HEK293T (cell line): Measurements from ENCODE around the gene MCM9.

Experiments used
- CTCF ChIA-PET: fragments of 350-600 bp; formaldehyde crosslinking; extraction: SDS; loops from one replicate; lab custom pipeline; 2021; ENCODE audit warnings: antibody characterized with exemption, inconsistent platforms; lab: Yijun Ruan, JAX
- POLR2A ChIA-PET: fragments of 350-600 bp; formaldehyde crosslinking; extraction: SDS; loops from one replicate; lab custom pipeline; 2020; ENCODE audit warnings: antibody characterized with exemption, inconsistent platforms; lab: Yijun Ruan, JAX
- DNase-seq: peaks from one replicate; pipeline ENCODE4 v3.0.0; 2012; ENCODE audit warnings: mixed read lengths; ENCODE audit errors: extremely low spot score
- ARNT ChIP-seq: fragments of 450-650 bp; IDR thresholded peaks from 2 replicates; pipeline ENCODE4 v1.6.1; 2017; ENCODE audit warnings: mild to moderate bottlenecking
- BHLHE40 ChIP-seq: fragments of 450-650 bp; IDR thresholded peaks from 2 replicates; pipeline ENCODE4 v1.6.1; 2016; ENCODE audit warnings: mild to moderate bottlenecking, moderate library complexity, borderline replicate concordance
- CTBP1 ChIP-seq: fragments of 450-650 bp; IDR thresholded peaks from 2 replicates; pipeline ENCODE4 v1.6.1; 2016; ENCODE audit warnings: borderline replicate concordance
- ELF4 ChIP-seq: fragments of 450-650 bp; IDR thresholded peaks from 2 replicates; pipeline ENCODE4 v1.6.1; 2017; ENCODE audit warnings: antibody characterized with exemption
- FOXA1 ChIP-seq: fragments of 450-650 bp; IDR thresholded peaks from 2 replicates; pipeline ENCODE4 v1.6.1; 2016; ENCODE audit warnings: mild to moderate bottlenecking
- FOXK2 ChIP-seq: fragments of 450-650 bp; IDR thresholded peaks from 2 replicates; pipeline ENCODE4 v1.6.1; 2016; ENCODE audit warnings: mild to moderate bottlenecking
- FOXM1 ChIP-seq: fragments of 450-650 bp; IDR thresholded peaks from 2 replicates; pipeline ENCODE4 v1.6.1; 2017; ENCODE audit warnings: mild to moderate bottlenecking, borderline replicate concordance
- HDGF ChIP-seq: fragments of 450-650 bp; IDR thresholded peaks from 2 replicates; pipeline ENCODE4 v1.6.1; 2017; ENCODE audit warnings: antibody characterized with exemption, borderline replicate concordance
- L3MBTL2 ChIP-seq: fragments of 450-650 bp; conservative IDR thresholded peaks from 2 replicates; pipeline ENCODE4 v1.6.1; 2016; ENCODE audit warnings: mild to moderate bottlenecking
- LEF1 ChIP-seq: fragments of 450-650 bp; IDR thresholded peaks from 2 replicates; pipeline ENCODE4 v1.6.1; 2017; ENCODE audit warnings: mild to moderate bottlenecking, borderline replicate concordance
- NFRKB ChIP-seq: fragments of 450-650 bp; IDR thresholded peaks from 2 replicates; pipeline ENCODE4 v1.6.1; 2016; ENCODE audit warnings: mild to moderate bottlenecking, moderate library complexity
- PKNOX1 ChIP-seq: fragments of 450-650 bp; IDR thresholded peaks from 2 replicates; pipeline ENCODE4 v1.6.1; 2016
- SP1 ChIP-seq: fragments of 450-650 bp; IDR thresholded peaks from 2 replicates; pipeline ENCODE4 v1.6.1; 2017
- SUZ12 ChIP-seq: fragments of 450-650 bp; IDR thresholded peaks from 2 replicates; pipeline ENCODE4 v1.6.1; 2016; ENCODE audit warnings: mild to moderate bottlenecking
- TARDBP ChIP-seq: fragments of 450-650 bp; IDR thresholded peaks from 2 replicates; pipeline ENCODE4 v1.6.1; 2016
- ZNF384 ChIP-seq: fragments of 450-650 bp; IDR thresholded peaks from 2 replicates; pipeline ENCODE4 v1.6.1; 2016

MCM9 gene

DNA sequence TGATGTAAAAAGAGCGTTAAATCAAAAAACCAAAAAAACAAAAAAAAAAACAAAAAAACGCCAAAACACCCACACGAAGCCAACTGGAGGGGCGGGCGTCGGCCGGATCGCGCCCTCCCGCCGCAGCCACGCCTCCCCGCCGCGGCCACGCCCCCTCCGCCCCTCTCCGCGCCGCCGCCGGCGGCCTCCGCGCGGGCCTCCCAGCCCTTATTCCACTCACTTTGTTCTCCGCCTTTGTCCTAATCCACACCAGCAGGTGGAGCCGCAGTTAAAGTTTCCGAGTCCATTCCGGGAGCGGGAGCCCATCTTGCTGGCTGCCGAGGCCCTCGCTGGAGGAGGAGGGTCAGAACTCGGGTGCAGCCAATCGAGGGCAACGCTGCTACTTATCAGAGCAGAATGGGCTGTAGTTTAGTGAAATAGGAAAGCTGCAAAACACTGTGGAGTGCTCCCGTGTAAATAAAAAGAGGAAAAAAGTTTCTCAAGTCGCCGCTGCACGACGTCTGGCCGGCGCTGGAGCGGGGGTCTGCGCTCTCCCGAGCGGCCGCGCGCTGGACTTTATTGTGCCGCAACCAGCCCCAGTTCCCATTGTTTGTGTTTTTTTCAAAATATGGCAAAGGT lies 41.0 kb downstream of the MCM9 start, which contains the start of gene ASF1A:
TSS of gene ASF1A (plus strand) at position 346 of the 618 bp plus-strand sequence. CDS start at position 608, 262 bp downstream.
- DNase-seq = peak; percentile 94
- TF ChIP-seq TARDBP = peak; percentile 93
- TF ChIP-seq ZNF384 = no peak
- TF ChIP-seq ARNT = no peak
- no peak for TF ChIP-seq SUZ12
- no peak for TF ChIP-seq L3MBTL2
- TF ChIP-seq SP1 = no peak
- TF ChIP-seq CTBP1 = peak; percentile 24; the same call in 1 of the 2 replicates
- no peak for TF ChIP-seq FOXA1
- no peak for TF ChIP-seq LEF1
- no peak for TF ChIP-seq HDGF
- TF ChIP-seq FOXM1 = no peak
- no peak for TF ChIP-seq BHLHE40
- no peak for TF ChIP-seq ELF4
- TF ChIP-seq PKNOX1 = no peak
- no peak for TF ChIP-seq NFRKB
- TF ChIP-seq FOXK2 = no peak
- ChIA-PET POLR2A (interaction anchor here (1.1 to 1.7 kb wide), 3 partner anchors 11 to 184 kb away, joined by 3 read pairs; partner anchors contain the start of gene FAM184A), CTCF (interaction anchor here (0.5 to 1.1 kb wide), 2 partner anchors 214 to 217 kb away, joined by 3 to 4 read pairs; no protein-coding TSS in a partner anchor)

DNA sequence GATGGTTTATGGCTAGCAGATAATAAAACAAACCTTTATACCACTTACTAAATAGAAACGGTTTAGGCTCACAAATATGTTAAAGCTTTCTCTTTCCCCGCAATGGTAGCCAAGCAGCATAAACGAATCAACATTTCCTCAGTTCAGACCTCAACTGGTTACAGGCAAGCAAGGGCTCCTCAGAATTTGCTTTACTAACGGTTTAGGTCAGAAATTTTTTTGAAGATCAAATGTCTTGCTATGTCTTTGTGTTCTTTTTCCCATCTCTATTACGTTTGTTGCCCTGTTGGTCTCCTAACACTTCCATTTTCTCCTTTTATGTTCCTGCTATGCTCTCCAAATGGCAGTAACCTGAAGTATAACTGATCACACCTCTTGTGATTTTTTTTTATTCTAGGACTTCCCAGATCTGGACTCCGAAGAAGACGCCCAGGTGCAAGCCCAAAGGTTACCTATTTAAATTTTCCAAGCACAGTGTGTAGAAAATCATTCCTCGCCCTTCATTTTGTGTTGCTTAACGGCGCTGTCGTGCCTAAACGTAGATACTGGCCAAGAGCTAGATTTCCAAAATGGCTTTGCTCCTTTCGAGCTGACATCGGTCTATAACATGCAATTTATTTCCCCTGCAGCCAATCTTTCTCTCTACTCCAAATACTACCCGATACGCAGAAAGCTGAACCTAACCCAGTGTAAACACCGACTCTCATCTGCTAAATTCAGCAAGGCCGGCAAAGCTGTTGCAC lies 41.7 kb downstream of the MCM9 start:
- peak; percentile 36 for DNase-seq
- CTCF ChIA-PET = interaction anchor here (1.1 kb wide), 2 partner anchors 215 to 217 kb away, joined by 4 to 5 read pairs; no protein-coding TSS in a partner anchor
- POLR2A ChIA-PET = interaction anchor here (0.6 to 1.7 kb wide), 3 partner anchors 9 to 36 kb away, joined by 3 read pairs; no protein-coding TSS in a partner anchor
- TF ChIP-seq L3MBTL2 (0 out of 2 replicates have a peak, but pooled peaks have one; percentile 28), TARDBP (no peak), BHLHE40 (no peak), PKNOX1 (peak; percentile 57), NFRKB (no peak), ZNF384 (peak; percentile 58; the same call in 1 of the 2 replicates), ARNT (no peak), CTBP1 (no peak), FOXK2 (no peak), LEF1 (no peak)

DNA sequence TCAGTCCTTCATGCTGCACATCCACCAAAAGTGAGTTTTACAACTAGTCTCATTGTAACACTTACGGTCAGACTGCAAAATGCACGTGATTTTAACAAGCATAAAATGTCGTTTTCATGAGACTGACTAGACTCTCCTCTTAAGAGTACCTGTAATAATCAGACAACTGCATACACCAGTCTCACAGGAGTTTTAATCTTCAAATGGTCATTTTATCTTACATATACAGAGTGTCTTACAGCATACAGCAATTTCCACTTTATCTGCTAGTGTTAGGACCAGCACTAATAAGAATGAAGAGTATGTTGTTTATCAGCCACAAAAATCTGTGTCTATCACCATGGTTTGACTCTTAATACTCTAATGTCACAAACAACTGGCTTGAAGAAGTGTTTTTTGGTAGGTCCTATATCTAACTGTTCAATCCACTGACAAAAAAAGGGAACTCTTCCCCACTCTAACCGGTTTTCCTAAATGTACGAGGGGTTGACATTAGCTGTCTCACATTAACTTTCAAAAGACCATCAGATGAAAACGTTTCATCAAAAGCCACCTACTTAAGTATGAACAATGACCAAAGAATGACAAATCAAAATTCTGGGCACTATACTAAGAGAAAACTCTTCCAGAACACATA lies 42.5 kb downstream of the MCM9 start:
- TF ChIP-seq ZNF384 (no peak), FOXK2 (no peak), PKNOX1 (no peak), L3MBTL2 (no peak), FOXM1 (no peak), SUZ12 (no peak), CTBP1 (no peak), HDGF (no peak), ELF4 (no peak), SP1 (no peak), TARDBP (no peak), BHLHE40 (no peak), LEF1 (no peak), ARNT (no peak), FOXA1 (no peak), NFRKB (no peak)
- DNase-seq = no peak
- ChIA-PET CTCF (interaction anchor here (1.1 kb wide), 1 partner anchor 218 kb away, joined by 5 read pairs; no protein-coding TSS in a partner anchor), POLR2A (no interaction called here)

- CTCF ChIA-PET = no interaction called here
- no peak for TF ChIP-seq FOXK2
- no peak for TF ChIP-seq ARNT
- no peak for TF ChIP-seq SUZ12
- no peak for TF ChIP-seq LEF1
- TF ChIP-seq TARDBP = no peak
- TF ChIP-seq ELF4 = no peak
- TF ChIP-seq HDGF = no peak
- no peak for TF ChIP-seq PKNOX1
- no peak for TF ChIP-seq NFRKB
- TF ChIP-seq ZNF384 = no peak
- no peak for DNase-seq
- POLR2A ChIA-PET = no interaction called here
These were observed 43.8 kb downstream of the MCM9 start for GRCh38 chr6:118890997-118891790.
